Daoy (cell line): ENCODE results near the gene STAM. TPM values are rescaled to one million over a fixed set of nuclear protein-coding genes. Genes with fewer than 3 reads are reported as not detected.
"Not testable (repeated sequence)": the region's sequence is repeated elsewhere in the genome, so short reads cannot be mapped to it uniquely, and the experiment has no call there.

Source experiments
- DNase-seq: peaks from one replicate; pipeline ENCODE4 v3.0.0-alpha.2; 2015; ENCODE audit warnings: low read depth
- total RNA-seq: library from RNA; depleted of rRNA; stranded (reverse); fragments of >200 nt; shearing (Covaris generic); gene quantifications from 2 replicates; pipeline ENCODE4 v1.2.3, GENCODE V29; 2014; rRNA removed

Gene STAM
- total RNA-seq = 12.0 and 13.8 TPM in 2 replicates

DNA sequence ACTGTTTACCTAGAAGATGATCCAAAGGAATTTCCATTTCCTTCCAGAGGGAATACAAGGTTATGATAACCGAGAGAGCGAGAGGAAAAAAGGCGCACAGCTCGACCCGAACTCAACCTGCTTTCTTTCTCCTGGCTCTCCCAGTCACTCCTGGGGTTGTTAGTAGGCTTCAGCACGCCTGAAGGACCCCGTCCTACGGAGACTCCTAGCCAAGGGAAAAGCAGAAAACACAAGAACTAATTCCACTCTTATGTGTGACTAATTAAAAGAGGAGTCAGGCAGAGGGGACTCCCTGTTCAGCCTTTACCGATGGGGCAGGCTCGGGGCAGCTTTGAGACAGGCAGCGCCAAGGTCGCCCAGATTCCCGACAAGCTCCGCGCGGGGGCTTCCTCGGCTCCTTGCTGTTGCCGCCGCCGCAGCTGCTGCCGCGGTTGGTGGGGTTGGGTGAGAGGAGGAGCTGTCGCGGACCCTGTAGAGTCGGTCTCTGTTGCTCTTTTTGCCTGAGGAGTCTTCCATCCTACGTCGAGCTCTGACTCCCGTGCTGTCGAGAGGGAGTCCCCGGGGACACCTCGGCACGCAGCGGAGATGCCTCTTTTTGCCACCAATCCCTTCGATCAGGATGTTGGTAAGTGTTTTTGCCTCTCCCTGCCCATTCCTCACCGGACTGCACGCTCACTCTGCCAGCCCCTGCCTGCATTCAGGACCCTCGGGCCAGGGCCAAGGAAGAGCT, at the start of gene STAM:
TSS of gene STAM (plus strand) at position 397 of the 730 bp plus-strand sequence. CDS start at position 586, 189 bp downstream.
- peak; percentile 92 for DNase-seq

DNA sequence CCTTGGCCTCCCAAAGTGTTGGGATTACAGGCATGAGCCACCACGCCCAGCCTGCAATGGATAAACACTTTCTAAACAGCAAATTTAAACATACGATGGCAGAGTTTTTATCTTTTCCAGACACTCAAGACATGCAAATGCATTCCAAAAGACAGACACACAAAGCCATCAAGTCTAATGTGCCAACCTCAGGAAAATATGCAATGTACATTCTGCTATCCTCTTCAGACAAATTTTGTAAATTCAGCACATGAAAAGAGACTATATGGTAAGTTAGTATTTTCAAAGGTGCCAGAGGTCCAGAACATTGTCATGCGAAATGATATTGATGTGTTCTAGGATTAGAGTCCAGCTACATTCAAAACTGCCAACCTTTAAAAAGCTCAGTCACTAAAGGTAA, 46.6 kb upstream of the STAM start:
- no peak for DNase-seq

DNA sequence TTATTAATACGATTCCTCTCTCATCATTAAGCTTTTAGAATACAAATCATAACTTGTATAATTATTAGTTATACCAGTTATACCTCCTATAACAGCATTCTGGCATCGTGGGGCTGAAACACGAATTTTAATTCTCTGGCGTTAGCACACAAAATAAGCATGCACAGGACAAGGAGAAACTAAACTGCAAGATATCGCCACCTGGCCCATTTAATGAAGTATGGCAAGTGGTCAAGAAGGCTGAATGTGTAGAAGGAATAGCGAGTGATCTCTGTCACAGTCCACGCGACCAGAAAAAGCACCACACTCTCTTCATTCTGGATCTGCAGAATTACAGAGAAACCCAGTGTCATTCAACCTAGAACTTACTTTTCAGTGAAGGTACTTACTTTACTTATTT, 44.9 kb upstream of the STAM start:
- peak; percentile 12 for DNase-seq

DNA sequence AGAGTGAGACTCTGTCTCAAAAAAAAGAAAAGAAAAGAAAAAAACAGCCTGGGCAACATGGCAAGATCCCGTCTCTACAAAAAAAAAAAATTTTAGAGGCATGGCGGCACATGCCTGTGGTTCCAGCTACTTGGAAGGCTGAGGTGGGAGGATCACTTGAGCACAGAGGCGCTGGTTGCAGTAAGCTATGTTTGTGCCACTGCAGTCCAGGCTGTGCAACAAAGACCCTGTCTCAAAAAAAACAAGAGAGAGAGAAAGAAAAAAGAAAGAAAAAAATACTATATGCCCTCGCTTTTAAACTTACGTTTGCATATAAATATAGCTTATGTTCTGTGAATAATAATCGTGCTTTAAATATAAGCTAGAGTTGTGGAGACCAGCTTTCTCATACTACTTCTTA, 38.0 kb upstream of the STAM start:
- no peak for DNase-seq

DNA sequence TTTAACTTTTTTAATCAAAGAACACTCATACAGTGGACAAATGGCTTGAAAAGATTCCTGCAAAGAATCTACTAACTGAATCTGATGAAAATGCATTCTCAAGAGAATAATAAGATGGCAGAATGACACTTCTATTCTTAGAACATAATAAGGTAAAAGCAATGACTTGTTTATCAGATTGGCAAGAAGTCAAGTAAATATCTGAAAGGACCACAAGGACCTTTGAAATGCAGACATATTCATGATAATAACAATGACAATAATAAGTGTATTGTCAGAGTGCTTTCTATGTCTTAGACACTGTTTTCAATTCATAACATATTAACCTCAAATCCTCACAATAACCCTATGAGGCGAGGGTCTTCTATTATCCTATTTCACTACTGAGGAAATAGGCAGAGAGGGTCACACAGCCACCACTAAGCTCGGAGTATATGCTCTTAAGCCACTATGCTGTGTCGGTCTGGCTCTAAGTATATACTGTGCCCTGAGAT, 37.4 kb upstream of the STAM start:
- no peak for DNase-seq

DNA sequence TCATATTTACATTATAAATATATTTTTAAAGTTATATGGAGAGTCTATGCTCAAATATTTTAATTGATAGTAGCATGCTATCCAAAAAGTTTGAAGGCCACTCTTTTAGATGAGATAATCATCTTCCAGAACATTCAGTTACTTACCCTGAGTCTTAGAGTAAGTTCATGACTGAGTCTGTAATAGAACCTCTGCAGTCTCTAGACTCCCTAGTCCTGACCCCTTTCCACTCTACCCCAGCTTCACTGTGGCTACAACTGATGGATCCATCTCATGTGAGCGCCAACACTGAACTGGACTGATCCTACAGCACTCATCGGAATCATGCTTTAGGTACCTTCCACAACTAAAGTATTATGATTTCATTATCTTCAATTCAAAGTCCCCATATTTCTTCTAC, 36.9 kb upstream of the STAM start:
- no peak for DNase-seq

DNA sequence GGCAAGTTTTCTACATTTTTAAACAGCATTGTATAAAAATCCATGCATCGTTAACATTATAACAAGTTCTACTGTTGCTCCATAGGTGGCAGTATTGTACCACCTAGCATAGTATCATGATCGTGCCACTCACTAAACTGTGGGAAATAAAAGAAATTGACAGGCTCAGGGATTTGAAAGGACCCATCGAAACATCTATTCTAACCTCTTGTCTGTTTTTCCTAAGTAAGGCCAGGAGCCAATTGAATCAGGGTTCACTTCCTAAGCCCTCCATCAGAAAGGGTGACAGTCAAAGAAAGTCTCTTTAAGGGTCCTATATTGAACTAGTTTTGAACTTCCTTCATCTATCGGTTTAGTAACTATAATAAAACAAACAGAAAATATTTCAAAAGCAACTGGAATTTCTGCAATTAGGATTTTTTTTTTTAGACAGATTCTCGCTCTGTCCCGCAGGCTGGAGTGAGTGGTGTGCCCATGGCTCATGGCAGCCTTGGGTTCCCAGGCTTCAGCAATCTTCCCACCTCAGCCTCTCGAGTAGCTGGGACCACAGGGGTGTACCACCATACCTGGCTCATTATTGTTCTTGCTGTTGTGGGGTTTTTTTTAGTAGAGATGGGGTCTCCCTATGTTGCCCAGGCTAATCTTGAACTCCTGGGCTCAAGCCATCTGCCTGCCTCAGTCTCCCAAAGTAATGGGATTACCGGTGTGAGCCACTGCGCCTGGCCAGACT, 36.2 kb upstream of the STAM start:
- DNase-seq = peak; percentile 42

DNA sequence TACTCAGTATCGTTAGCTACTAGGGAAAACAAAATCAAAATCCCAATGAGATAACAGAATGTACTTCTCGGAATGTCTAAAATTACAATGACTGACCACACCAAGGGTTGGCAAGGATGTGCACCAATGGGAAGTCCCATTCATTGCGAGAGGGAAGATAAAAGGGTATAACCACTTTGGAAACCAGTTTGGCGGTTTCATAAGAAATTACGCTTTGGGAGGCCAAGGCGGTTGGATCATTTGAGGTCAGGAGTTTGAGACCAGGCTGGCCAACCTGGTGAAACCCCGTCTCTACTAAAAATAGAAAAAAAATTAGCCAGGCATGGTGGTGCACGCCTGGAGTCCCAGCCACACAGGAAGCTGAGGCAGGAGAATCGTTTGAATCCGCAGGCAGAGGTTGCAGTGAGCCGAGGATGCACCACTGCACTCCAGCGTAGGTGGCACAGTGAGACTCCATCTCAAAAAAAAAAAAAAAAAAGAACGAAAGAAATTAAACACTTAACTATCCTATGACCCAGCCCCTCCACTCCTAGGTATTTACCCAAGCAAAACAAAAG, 34.4 kb upstream of the STAM start:
- no peak for DNase-seq

DNA sequence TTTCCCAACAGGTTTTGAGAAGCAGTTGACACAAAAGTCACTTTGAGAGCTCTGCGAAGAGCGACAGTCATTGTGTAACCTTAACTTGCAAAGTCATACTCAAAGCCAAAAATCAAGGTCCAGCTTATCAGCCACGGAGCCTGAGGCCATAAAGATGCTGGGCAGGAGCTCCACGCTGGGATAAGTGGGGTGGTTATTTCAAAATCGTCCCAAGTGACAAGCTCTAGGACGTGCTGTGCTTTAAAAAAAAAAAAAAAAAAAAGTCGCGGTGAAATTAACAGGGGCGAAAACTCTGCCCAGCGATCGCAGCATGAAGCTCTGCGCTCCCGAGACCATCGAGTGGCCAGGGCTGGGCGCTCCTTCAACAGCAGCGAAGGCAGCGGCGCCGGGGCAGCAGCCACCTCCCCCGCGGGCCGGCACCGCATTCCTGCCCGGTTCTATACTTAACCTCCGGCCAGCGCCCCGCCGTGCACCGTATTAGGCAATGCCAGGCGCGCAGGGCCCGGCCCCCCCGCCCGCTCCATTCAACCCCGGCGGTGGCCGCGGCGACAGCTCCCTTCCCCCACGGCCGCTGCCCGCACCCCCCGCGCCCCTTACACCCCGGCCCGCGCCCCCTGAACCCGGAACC, 27.4 kb upstream of the STAM start:
- DNase-seq = peak; percentile 57

DNA sequence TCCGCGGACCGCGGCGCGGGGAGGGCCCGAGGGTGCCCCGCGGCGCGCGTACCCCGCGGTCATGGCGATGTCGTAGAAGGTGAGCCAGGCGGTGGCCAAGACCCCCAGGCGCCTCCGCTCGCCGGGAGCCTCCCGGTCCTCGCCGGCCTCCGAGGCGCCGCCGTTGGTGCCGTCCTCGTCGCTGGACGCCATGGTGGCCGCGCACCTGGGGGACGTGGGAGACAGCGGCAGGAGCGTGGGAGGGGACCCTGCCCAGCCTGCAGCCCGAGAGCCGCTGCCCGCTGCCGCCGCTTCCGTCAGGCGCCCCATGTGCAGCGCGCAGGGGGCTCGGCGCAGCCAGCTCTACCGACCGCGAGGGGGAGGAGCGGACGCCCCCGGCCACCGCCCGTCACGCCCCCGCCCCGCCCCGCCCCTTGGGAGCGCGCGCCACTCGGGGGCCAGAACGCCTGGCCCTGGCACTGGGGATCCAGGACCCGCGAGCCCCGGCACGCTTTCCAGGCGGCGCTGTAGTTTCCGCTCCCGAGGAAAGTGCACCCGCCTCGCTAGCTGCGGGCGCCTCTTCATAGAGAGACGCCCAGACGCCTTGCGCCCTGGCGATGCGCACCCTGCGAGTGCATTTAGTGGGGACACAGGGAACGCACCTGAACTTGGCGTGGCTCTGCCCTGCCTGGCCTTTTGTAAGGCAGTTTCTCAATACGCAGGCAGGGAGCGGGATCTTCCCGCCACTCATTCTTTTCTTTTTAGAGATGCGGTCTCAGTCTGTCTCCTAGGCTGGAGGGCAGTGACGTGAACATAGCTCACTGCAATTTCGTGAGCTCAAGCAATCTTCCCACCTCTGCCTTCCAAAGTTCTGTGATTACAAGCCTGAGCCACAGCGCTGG, 26.7 kb upstream of the STAM start, which contains the start of gene HACD1:
TSS of gene HACD1 (minus strand) at position 344 of the 881 bp plus-strand sequence. CDS start at position 309, 35 bp downstream.
- DNase-seq = peak; percentile 79

DNA sequence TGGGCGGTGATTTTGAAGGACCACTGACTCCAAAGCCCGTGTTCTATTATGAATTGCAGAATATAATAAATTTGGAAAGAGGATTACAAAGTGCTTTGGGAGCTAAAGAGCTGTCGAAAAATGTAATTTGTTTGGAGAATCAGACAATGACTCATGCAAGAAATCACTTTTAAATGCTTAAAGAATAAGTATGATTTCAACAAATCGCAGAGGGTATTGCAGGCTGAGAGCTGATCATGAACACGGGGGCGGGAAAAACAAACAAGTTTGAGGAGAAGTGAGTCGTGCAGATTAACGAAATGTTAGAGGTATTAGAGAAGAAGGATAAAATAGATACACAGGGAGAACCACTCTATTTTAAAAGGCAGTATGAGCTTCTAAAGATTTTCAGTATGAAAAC, 21.9 kb upstream of the STAM start:
- no peak for DNase-seq

DNA sequence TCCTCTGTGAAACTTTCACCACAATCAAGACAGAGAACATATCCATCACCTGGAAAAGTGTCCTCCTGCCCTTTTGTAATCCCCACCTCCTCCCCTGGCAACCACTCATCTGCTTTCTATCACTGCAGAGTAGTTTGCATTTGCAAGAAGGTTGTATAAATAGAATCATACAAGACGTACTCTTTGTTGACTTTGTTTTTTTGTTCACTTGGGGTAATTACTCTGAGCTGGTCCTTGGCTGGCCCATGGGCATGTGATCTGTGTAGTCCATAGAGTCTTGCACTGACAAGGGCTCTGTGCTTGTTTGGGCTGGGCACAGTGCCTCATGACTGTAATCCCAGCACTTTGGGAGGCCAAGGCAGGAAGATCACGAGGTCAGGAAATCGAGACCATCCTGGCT, 19.0 kb upstream of the STAM start:
- DNase-seq = no peak

DNA sequence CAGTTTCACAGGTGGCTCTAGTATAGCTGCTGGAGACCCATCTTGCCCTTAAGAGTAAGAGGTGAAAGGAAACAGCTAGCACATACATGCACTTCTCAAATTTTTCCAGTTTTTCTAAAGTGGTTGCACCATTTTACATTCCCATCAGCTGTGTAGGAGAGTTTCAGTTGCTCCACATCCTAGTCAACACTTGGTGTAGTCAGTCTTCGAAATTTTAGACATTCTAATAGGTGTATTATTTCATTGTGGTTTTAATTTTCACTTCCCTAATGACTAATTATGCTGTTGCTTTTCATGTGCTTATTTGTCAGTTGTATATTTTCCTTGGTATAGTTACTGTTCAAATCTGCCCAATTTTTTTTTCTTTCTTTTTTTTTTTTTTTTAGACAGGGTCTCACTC, 17.3 kb upstream of the STAM start:
- DNase-seq = no peak

DNA sequence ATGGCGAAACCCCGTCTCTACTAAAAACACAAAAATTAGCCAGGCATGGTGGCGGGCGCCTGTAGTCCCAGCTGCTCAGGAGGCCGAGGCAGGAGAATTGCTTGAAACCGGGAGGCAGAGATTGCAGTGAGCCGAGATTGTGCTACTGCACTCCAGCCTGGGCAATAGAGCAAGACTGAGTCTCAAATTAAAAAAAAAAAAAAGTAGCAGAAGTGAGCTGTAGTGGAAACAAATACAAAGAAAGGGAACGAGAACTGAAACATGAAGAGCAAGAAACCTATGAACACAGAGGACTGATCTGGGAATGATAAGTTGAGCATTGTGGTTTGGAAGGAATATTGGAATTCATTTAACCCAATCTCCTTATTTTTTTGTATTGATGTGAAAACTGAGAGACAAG, 11.4 kb upstream of the STAM start:
- DNase-seq = not testable (repeated sequence)

DNA sequence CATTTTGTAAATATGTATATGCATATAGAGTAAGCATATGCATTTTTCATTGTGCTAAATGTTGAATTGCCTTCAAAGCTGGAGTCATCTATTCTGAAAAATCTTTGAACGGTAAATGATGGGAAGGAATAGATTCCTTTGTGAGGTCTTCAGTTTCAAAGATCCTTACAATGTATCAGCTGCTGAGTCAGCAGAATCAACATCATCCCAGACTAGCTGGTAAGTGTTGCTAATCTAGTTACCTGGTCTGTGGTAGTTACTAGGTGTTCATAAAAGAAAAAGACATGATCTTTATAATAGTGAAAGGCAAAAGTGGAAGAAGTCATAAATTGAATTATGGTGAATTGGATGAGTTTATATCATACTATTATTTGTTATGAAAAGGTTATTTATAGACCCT, 10.6 kb upstream of the STAM start:
- no peak for DNase-seq

DNA sequence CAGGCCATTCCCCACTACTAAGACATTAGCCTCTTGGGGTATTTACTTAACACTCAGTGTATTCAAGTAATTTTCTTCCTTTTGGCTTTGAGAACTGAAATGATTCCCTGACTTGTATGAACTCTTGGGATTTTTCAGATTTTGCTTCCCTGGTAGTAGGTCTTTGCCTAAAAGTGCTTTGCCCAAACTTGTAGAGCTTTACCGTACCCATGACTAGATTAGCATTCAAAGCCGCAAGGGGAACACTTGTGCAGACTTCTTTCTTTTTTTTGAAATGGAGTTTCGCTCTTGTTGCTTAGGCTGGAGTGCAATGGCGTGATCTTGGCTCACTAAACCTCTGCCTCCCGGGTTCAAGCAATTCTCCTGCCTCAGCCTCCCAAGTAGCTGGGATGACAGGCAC, 6.1 kb upstream of the STAM start:
- no peak for DNase-seq

DNA sequence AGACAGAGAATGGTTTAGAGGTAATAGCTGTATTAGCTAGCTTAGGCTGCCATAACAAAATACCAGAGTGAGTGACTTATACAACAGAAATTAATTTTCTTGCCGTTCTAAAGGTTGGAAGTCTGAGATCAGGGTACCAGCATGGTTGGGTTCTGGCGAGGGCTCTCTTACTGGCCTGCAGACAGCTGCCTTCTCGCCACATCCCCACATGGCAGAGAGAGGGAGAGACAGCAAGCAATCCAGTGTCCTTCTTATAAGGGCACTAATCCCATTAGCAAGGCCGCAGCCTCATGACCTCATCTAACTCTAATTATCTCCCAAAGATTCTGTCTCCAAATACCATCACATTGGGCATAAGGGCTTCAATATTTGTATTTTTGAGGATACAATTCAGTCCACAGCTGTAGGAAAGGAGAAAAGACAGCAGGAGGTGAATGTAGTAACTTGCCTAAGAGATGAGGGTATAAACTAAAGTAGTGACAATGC, 3.6 kb upstream of the STAM start:
- DNase-seq = no peak

DNA sequence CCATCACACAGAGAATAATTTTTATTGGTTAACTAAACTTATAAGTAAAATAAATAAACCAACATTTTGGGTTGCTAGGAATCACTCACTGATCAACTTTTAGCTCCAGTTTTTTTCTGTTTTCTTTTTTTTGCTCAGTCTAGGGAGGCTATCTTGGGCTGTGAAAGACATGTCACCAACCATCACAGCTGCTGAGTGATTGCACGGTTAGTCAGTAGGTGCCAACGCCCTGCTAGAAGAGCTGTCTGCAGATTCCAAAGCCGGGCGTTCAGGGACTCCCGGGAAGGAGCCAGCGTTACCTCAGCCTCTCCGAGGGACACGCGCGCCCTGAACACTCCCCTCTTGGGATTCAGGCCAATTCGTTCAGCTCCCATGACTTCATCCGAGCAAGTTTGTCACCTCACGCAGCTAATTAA, 604 bp upstream of the STAM start:
- DNase-seq = peak; percentile 75

DNA sequence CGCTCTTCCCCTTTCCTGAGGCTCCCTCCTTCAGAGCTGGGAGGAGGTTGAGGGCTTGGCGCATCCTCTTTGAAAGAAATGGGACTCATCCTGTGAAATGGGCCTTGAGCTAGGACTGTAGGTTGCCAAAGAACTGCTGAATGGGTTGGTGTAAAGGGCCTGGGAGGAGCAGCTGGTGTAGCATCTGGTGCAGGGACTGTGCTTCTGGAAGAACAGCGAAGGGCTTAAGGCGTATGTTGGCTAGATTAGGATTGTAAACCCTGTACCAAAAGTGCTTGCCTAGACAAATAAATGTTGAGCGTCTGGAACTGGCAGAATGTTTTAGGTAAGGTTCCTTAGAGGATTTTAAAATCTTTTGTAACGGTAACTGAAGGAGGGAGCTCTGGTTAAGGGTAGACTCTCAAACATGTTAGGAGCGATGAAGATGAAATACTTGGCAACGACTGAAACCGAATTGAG, 563 bp downstream of the STAM start:
- DNase-seq = peak; percentile 21

DNA sequence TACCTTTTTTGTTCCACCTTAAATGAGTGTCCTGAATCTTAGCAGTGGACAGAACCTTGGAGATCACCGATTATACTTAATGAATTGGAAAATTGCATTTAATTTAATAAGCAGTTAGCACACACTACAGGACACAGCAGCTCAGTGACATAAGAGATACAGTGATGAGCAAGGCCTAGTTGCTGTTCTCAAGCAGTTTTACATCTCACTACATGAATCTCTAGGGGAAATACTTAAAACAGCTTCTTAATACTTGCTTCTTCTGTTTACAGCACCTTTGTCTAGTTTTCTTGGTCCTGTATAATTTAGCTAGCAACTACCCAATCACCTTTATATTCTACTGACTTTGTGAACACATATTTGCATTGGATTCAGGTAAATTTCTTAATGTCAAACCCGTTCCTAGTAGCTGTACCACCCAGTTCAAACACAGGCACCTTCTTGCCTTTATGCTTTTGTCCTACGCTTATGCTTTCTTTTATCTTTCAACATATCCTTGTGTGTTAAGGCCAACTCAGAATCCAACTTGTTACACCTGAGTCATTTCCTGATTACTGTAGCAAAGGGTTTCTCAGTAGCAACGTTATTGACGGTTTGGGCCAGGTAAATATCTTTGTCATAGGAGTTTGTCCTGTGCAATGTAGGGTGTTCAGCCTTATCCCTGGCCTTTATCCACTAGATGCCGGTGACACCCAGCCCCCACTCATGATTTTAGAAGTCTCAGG, 1.8 kb downstream of the STAM start:
- no peak for DNase-seq
